Suprapubic skin (tissue), 4 donors: ENCODE results near the gene KISS1.

Experiments
- CTCF ChIP-seq, 2 donors: fragments of 200-600 bp in 1 of 2; fragments of 450-650 bp in 1 of 2; sonication (generic) in 1 of 2; IDR thresholded peaks; one replicate each; pipeline ENCODE4 v1.5.1; 2016 to 2019; ENCODE audit warnings: antibody characterized with exemption in 2 of 2, mild to moderate bottlenecking in 1 of 2, moderate library complexity in 1 of 2
- POLR2A ChIP-seq, 2 donors: fragments of 450-650 bp; IDR thresholded peaks; one replicate each; pipeline ENCODE4 v1.6.1; 2017; ENCODE audit warnings: antibody characterized with exemption in 2 of 2, mild to moderate bottlenecking in 2 of 2, moderate library complexity in 2 of 2
- POLR2AphosphoS5 ChIP-seq, 3 donors: sonication (generic); formaldehyde crosslinking; IDR thresholded peaks; one replicate each; pipeline ENCODE4 v1.6.1; 2017; ENCODE audit warnings: antibody characterized with exemption in 3 of 3

- TF ChIP-seq CTCF (IDR thresholded peaks at IDR 0.05) (no peak), POLR2A (IDR thresholded peaks at IDR 0.05) (no peak), POLR2AphosphoS5 (IDR thresholded peaks at IDR 0.05) (no peak)
Observed at GRCh38 chr1:204206121-204206520, 9.8 kb upstream of the KISS1 start.
